ENCODE measurements around the gene STIM1.
"Not testable (repeated sequence)": the region's sequence is repeated elsewhere in the genome, so short reads cannot be mapped to it uniquely, and the experiment has no call there.

The STIM1 gene

DNA sequence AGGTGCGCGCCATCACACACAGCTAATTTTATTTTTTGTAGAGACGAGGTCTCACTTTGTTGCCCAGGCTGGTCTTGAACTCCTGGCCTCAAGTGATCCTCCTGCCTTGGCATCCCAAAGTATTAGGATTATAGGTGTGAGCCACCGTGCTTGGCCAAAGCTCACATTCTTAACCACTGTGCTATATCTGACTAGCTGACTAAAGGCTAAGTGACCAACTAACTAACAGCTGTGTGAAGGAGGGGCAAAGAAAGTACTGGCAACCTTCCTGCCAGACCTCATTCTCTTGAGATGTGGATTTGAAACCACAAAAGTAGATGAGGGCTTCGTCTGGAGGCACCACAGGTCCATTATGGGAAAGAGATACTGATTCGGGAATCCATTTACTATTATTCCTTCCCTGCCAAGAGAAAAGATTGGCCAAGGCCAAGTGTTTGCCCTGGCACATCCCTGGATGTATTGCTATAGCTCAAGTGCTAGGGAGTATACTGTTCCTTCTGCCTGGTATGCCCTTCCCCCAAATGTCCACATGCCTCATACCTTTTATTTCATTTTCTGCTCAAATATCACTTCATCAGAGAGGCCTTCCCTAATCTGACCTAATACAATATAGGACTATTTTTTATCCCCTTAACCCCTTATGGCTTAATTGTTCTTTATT, 186.4 kb downstream of the STIM1 start:
- no peak for DNase-seq

DNA sequence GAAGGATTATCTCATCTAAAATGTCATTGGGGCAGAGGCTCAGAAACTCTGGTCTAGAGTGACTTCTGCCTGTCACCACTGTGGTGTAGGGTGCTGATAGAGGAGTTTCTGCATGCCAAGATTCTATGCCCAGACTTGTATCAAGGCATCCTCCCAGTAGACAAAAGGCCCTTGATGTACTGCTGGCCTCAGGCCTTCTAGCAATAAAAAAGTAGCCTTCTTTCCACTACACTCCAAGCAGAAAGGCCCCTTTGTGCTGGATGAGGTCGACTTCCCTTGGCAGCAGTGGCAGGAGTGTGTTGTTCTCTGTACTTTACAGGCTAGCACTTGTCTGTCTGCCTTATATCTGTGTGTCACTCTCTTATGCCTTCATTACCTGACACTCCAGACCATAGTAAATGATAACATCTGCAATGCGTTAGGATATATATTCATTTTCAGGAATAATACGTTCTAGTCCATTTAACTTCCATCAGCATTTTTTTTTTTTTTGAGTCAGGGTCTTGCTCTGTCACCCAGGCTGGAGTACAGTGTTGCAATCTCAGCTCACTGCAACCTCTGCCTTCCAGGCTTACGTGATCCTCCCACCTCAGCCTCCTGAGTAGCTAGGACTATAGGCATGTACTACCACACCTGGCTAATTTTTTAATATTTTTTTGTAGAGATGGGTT, 189.6 kb downstream of the STIM1 start:
- no peak for DNase-seq

DNA sequence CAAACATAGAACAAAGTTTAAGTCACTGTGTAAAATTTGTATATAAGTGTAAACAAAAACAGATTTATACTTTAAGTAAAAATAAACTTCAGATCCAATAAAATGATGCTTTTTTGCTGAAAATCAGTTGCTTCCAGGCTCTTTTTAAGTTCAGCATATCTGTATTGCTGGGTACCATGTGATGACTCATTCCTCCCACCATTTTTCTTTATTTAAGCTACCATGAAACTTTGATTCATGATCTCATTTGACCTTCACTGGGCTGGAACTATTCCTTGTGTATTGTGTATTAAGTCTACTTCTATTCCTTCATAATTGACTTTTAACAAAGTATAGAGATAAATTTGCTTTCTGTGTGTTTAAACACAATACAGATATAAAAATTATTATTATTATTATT, 192.9 kb downstream of the STIM1 start:
- no peak for DNase-seq

- no peak for DNase-seq
These were observed 193.5 kb downstream of the STIM1 start for GRCh38 chr11:4049006-4049405.

DNA sequence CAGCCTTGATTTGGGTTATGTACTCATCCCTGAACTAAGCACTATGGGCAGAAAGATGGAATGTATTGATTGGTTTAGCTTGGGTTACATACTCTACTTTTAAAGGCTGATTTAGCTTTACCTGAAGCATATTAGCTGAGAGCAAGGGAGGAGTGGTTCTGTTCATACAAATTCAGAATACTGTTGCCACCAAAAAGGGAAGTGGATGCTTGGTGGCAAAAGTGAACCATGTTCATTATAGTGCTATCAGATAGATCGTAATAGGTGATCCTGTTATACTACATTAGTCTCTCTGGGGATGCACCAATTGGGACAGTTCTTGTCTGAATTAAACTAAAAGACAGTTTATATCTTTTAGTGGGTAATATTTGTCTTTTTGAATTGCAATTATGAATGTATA, 194.7 kb downstream of the STIM1 start:
- no peak for DNase-seq

- not testable (repeated sequence) for DNase-seq
These were observed 197.7 kb downstream of the STIM1 start for GRCh38 chr11:4053200-4053599.

DNA sequence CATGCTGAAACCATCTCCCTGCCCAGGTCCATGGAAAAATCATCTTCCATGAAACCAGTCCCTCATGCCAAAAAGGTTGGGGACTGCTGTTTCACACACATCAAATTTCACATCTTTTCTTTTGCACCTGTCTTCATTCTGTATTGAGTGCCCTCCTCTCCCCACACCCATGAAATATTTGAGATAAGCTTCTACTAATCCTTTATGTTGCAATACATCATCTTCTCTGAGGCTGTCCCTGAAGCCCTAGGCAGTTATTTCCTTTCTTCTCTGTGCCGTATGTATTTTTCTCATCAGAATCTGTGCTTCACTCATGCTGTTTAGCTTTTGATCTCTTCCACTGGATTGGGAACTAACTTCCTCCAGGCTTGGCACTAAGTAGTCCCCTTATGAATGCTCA, 199.2 kb downstream of the STIM1 start:
- DNase-seq: no peak

- no peak for DNase-seq
These were observed 204.0 kb downstream of the STIM1 start for GRCh38 chr11:4059424-4059823.

DNA sequence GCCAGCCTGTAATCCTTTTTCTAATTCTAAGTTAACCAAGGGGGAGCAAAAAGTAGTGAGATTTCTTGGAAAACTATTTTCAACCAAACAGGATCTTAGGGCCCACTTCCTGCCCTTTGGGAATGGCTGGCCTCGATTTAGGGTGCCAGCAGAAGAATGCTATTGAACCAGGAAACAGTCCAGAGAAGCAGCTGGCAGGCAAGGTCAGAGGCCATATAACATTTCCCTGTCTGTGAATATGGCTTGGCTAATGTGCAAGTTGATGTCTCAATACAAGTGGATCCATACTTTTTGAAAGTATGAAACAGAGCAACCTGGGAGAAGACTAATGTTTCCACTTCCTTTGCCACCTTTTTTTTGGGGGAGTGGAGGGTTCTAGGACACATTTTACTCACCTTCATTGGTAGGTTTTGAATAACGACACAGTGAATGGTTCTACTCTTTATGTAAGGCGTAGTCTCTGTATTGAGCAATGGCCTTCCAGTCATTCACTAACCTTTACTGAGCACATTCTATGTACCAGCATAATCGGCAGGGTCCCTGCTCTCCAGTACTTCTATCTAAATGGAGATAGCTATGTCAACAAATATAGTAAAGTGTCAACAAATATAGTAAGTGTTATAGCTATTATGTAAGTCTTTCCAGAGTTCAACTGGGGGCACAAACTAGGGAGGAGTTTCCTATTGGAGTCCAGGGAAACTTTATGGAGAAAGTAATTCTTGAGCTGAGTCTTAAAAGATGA, 204.9 kb downstream of the STIM1 start:
- no peak for DNase-seq

- DNase-seq: no peak
These were observed 206.2 kb downstream of the STIM1 start for GRCh38 chr11:4061700-4062099.

- DNase-seq: no peak
These were observed 207.9 kb downstream of the STIM1 start for GRCh38 chr11:4063348-4063747.

GRCh38 chr11:4064278-4064955, 209.0 kb downstream of the STIM1 start:
- DNase-seq: no peak

DNA sequence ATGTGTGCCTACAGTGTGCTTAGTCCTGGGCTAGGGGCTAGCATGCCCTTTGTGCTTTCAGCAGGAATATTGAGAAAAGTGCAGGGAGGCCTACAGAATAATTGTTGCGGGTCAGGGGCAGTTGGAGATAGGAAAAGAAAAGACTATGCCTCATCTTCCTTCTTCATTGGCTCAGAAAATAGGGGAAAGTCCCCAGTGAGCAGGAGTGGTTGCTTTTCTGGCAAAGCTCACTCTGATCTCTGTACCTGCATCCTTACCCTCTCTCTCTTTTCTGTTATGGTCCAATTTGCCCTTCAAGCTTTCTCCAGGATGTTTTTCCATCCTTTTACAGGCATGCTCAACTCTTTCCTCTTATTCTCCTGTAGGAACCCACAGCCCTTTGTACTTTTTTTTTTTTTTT, 209.6 kb downstream of the STIM1 start:
- no peak for DNase-seq

GRCh38 chr11:4065601-4066377, 210.3 kb downstream of the STIM1 start:
- no peak for DNase-seq

GRCh38 chr11:4066910-4067309, 211.4 kb downstream of the STIM1 start:
- DNase-seq: no peak

GRCh38 chr11:4068962-4069361, 213.5 kb downstream of the STIM1 start:
- no peak for DNase-seq

GRCh38 chr11:4071325-4071724, 215.9 kb downstream of the STIM1 start:
- no peak for DNase-seq

- DNase-seq: no peak
These were observed 216.4 kb downstream of the STIM1 start for GRCh38 chr11:4071914-4072313.

- peak; percentile 65 for DNase-seq
These were observed 217.3 kb downstream of the STIM1 start for GRCh38 chr11:4072668-4073285.

GRCh38 chr11:4074266-4074665, 218.8 kb downstream of the STIM1 start:
- no peak for DNase-seq

GRCh38 chr11:4076774-4077173, 221.3 kb downstream of the STIM1 start:
- DNase-seq: no peak

- no peak for DNase-seq
These were observed 227.7 kb downstream of the STIM1 start for GRCh38 chr11:4083198-4083597.

All from NCI-H2081 treated with DMSO at 0.1 percent for 48 hours (cell line).